Esophagus muscularis mucosa (tissue), 3 donors: ENCODE measurements around the gene TMED10.

Experiments used
- CTCF ChIP-seq, 3 experiments: fragments of 200-600 bp in 2 of 3; fragments of 450-650 bp in 1 of 3; sonication (generic) in 2 of 3; IDR thresholded peaks; one replicate each; pipeline ENCODE4 v1.5.1; 2017 to 2019; ENCODE audit warnings: antibody characterized with exemption in 3 of 3, mild to moderate bottlenecking in 2 of 3, moderate library complexity in 1 of 3
- EP300 ChIP-seq: sonication (generic); formaldehyde crosslinking; IDR thresholded peaks from one replicate; pipeline ENCODE4 v1.6.1; 2017; ENCODE audit warnings: antibody characterized with exemption

GRCh38 chr14:75200451-75200850 is 24.0 kb upstream of the TMED10 start:
- no peak for TF ChIP-seq EP300
- TF ChIP-seq CTCF (IDR thresholded peaks at IDR 0.05): no peak
